Body of pancreas (tissue), 4 donors: ENCODE results near the gene ACKR4.
"Not testable (repeated sequence)": the region's sequence is repeated elsewhere in the genome, so short reads cannot be mapped to it uniquely, and the experiment has no call there.

Experiments
- POLR2A ChIP-seq, 3 donors: fragments of 450-650 bp; IDR thresholded peaks; one replicate each; pipeline ENCODE4 v1.6.1; 2016; ENCODE audit warnings: antibody characterized with exemption in 3 of 3, mild to moderate bottlenecking in 2 of 3
- TF ChIP-seq, protein P1 (sequence below), 7 experiments: fragments of 450-650 bp in 4 of 7; fragments of 200-600 bp in 3 of 7; sonication (generic) in 3 of 7; IDR thresholded peaks; one replicate each; pipeline ENCODE4 v1.5.1; 2016 to 2019; ENCODE audit warnings: antibody characterized with exemption in 7 of 7

DNA sequence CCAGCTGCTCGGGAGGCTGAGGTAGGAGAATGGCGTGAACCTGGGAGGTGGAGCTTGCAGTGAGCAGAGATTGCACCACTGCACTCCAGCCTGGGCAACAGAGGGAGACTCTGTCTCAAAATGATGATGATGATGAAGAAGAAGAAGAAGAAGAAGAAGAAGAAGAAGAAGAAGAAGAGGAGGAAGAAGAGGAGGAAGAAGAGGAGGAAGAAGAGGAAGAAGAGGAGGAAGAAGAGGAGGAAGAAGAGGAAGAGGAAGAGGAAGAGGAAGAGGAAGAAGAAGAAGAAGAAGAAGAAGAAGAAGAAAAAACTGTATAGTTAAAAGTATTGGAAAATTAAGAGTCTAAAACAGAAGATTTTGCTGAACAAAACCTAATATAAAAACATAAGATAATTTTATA, 44.4 kb downstream of the ACKR4 start:
- TF ChIP-seq, protein P1, sequence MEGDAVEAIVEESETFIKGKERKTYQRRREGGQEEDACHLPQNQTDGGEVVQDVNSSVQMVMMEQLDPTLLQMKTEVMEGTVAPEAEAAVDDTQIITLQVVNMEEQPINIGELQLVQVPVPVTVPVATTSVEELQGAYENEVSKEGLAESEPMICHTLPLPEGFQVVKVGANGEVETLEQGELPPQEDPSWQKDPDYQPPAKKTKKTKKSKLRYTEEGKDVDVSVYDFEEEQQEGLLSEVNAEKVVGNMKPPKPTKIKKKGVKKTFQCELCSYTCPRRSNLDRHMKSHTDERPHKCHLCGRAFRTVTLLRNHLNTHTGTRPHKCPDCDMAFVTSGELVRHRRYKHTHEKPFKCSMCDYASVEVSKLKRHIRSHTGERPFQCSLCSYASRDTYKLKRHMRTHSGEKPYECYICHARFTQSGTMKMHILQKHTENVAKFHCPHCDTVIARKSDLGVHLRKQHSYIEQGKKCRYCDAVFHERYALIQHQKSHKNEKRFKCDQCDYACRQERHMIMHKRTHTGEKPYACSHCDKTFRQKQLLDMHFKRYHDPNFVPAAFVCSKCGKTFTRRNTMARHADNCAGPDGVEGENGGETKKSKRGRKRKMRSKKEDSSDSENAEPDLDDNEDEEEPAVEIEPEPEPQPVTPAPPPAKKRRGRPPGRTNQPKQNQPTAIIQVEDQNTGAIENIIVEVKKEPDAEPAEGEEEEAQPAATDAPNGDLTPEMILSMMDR (IDR thresholded peaks at IDR 0.05): not testable (repeated sequence)
- not testable (repeated sequence) for TF ChIP-seq POLR2A (IDR thresholded peaks at IDR 0.05)
